ENCODE measurements around the gene CD70.

CD70 gene

DNA sequence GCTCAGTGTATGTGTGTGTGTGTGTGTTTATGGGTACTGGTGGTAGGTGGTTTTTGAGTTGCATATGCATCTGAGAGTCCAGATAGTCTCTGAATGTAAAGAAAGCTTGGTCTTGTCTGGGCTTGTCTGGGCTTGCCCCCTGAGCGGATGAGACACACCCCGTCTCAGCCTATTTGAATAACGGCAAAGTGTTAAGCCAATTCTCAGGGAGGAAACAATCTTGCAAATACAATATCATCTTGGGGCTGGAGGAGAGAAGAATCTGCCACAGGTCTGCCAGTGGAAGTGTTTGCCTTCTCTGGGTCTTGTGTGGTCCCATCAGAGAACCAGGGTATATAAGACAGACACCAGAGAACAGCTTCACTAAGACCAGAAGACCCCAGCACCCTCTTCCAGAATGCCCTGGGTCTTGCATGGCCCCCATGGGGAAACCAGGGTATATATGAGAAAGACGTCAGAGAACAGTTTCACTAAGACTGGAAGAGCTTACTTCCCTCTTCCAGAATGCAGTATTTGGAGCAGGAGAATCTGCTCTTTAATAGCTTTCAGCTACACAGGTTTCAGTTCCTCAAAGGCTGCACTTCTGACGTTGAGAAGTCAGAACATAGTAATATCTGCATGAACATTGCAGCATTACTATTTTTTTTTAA is 13.3 kb downstream of the CD70 start:
- no peak for DNase-seq (ENCODE audit: low read depth, low spot score)
- TF ChIP-seq, protein P1, sequence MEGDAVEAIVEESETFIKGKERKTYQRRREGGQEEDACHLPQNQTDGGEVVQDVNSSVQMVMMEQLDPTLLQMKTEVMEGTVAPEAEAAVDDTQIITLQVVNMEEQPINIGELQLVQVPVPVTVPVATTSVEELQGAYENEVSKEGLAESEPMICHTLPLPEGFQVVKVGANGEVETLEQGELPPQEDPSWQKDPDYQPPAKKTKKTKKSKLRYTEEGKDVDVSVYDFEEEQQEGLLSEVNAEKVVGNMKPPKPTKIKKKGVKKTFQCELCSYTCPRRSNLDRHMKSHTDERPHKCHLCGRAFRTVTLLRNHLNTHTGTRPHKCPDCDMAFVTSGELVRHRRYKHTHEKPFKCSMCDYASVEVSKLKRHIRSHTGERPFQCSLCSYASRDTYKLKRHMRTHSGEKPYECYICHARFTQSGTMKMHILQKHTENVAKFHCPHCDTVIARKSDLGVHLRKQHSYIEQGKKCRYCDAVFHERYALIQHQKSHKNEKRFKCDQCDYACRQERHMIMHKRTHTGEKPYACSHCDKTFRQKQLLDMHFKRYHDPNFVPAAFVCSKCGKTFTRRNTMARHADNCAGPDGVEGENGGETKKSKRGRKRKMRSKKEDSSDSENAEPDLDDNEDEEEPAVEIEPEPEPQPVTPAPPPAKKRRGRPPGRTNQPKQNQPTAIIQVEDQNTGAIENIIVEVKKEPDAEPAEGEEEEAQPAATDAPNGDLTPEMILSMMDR (IDR thresholded peaks at IDR 0.05; ENCODE audit: insufficient read depth, low read length, missing control alignments) = no peak
- H3K4me3 ChIP-seq (ENCODE audit: low read depth, low read length) = no peak overlapping the region
- ChIA-PET CTCF (no interaction called here), POLR2A (interaction anchor here (1.0 kb wide), 1 partner anchor 47 kb away, joined by 4 read pairs; the partner anchor contains the start of gene TNFSF9)

DNA sequence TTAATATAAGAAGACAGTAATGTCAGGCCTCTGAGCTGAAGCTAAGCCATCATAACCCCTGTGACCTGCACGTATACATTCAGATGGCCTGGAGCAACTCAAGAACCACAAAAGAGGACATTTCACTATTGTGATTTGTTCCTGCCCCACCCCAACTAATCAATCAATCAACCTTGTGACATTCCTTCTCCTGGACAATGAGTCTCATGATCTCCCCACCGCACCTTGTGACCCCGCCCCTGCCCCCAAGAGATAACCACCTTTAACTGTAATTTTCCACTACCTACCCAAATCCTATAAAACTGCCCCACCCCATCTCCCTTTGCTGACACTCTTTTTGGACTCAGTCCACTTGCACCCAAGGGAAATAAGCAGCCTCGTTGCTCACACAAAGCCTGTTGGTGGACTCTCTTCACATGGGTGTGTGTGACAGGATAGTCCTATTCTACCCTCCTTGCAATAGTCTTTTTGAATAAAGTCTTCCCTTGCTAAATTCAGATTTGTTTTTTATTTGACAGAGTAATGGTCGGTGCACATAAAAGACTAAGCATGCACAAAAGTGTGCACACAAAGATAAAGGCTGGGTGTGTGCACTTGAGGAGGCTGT is 14.0 kb downstream of the CD70 start:
- POLR2A ChIA-PET = no interaction called here
- no peak for DNase-seq (ENCODE audit: low read depth, low spot score)
- H3K4me3 ChIP-seq (ENCODE audit: low read depth, low read length) = no peak overlapping the region
- CTCF ChIA-PET = no interaction called here
- TF ChIP-seq, protein P1 (IDR thresholded peaks at IDR 0.05; ENCODE audit: insufficient read depth, low read length, missing control alignments) = no peak

DNA sequence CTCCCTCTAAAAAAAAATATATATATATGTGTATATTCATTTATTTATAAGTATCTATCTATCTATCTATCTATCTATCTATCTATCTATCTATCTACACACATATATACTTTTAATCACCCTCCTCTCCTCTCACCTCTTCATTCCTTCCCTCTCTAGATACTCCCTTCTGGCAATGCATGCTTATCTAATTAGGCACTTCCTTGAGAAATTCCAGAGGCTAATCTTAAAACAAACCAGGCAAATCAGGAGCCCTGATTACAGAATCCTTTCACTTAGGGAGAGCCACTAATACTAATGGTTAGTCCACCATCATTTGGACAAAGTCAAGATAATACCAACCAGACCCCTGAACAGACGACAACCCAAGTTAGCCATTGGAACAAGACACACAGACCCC is 17.6 kb downstream of the CD70 start:
- POLR2A ChIA-PET = no interaction called here
- no peak overlapping the region for H3K4me3 ChIP-seq (ENCODE audit: low read depth, low read length)
- CTCF ChIA-PET = no interaction called here
- TF ChIP-seq, protein P1 (IDR thresholded peaks at IDR 0.05; ENCODE audit: insufficient read depth, low read length, missing control alignments) = no peak
- no peak for DNase-seq (ENCODE audit: low read depth, low spot score)

DNA sequence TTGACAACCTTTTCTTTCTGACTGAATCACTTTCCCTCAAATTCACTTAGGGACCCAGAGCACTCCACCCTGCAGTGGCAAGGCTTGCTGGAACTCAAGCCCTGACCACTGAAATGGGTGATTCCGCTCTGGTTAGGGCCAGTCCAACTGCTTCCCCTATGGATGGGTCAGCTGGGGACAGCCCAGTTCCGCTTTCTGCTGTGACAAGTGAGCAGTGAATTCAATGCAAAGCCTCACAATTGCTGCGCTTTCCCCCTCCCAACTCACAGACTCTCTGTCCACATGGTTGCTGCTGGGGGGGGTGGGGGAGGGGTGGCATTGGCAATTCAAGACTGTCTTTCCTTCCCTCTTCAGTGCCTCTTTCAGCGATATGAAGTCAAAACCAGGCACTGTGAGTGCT is 18.7 kb downstream of the CD70 start:
- no peak for DNase-seq (ENCODE audit: low read depth, low spot score)
- no peak overlapping the region for H3K4me3 ChIP-seq (ENCODE audit: low read depth, low read length)
- TF ChIP-seq, protein P1 (IDR thresholded peaks at IDR 0.05; ENCODE audit: insufficient read depth, low read length, missing control alignments) = no peak
- POLR2A ChIA-PET = interaction anchor here (0.6 kb wide), 1 partner anchor 223 kb away, joined by 3 read pairs; no protein-coding TSS in a partner anchor
- CTCF ChIA-PET = interaction anchor here (0.8 kb wide), 1 partner anchor 17 kb away, joined by 3 read pairs; no protein-coding TSS in a partner anchor

DNA sequence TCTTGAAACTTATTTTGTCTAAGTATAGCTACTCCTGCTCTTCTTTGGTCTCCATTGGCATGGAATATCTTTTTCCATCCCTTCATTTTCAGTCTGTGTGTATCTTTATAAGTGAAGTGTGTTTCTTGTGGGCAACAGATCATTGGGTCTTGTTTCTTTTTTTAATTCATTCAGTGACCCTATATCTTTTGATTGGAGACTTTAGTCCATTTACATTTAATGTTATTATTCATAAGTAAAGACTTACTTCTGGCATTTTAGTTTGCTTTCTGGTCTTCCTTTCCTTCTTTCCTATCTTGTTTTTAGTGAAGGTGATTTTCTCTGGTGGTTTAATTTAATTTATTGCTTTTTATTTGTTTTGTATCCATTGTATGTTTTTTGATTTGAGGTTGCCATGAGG is 19.8 kb downstream of the CD70 start:
- CTCF ChIA-PET = interaction anchor here (2.5 kb wide), 1 partner anchor 60 kb away, joined by 7 read pairs; no protein-coding TSS in a partner anchor
- TF ChIP-seq, protein P1 (IDR thresholded peaks at IDR 0.05; ENCODE audit: insufficient read depth, low read length, missing control alignments) = no peak
- DNase-seq (ENCODE audit: low read depth, low spot score) = no peak
- no peak overlapping the region for H3K4me3 ChIP-seq (ENCODE audit: low read depth, low read length)
- POLR2A ChIA-PET = no interaction called here

DNA sequence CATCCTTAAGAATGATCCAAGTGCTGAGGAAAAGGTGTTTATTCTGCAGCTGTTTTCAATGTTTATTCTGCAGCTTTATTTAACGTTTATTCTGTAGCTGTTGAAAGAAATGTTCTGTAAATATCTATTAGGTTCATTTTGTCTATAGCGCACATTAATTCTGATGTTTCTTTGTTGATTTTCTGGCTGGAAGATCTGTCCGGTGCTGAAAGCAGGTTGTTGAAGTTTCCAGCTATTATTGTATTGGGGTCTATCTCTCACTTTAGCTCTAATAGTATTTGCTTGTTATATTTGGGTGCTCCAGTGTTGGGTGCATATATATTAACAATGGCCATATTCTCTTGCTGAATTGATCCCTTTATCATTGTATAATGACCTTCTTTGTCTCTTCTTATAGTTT is 20.2 kb downstream of the CD70 start:
- POLR2A ChIA-PET = no interaction called here
- TF ChIP-seq, protein P1 (IDR thresholded peaks at IDR 0.05; ENCODE audit: insufficient read depth, low read length, missing control alignments) = no peak
- no peak overlapping the region for H3K4me3 ChIP-seq (ENCODE audit: low read depth, low read length)
- DNase-seq (ENCODE audit: low read depth, low spot score) = no peak
- CTCF ChIA-PET = interaction anchor here (2.5 kb wide), 1 partner anchor 61 kb away, joined by 7 read pairs; no protein-coding TSS in a partner anchor
